Activated T-cell treated with anti-CD3 and anti-CD28 coated beads, Interleukin-2, amount 50 U/mL, for 4 hours (primary cell): ENCODE results near the gene FCN2. TPM values are rescaled to one million over a fixed set of nuclear protein-coding genes. Genes with fewer than 3 reads are reported as not detected.

Experiments used
- ATAC-seq, 2 donors: fragments of 200-7000 bp; cut with Tn5 transposase; one replicate each; pipeline ENCODE4 v1.10.0; 2021
- DNase-seq: peaks from one replicate; pipeline ENCODE4 v3.0.0-alpha.2; 2020
- H3K27me3 Mint-ChIP-seq: one replicate; pipeline ENCODE4 v1.8.0; 2021; ENCODE audit warnings: low read depth, mixed read lengths
- H3K36me3 Mint-ChIP-seq: one replicate; pipeline ENCODE4 v1.8.0; 2022; ENCODE audit warnings: mixed read lengths; ENCODE audit not compliant: insufficient read depth
- H3K4me1 Mint-ChIP-seq: one replicate; pipeline ENCODE4 v1.8.0; 2021; ENCODE audit warnings: low read depth, mixed read lengths
- H3K4me3 Mint-ChIP-seq: one replicate; pipeline ENCODE4 v1.8.0; 2021; ENCODE audit warnings: mild to moderate bottlenecking, moderate library complexity, mixed read lengths
- H3K9me3 Mint-ChIP-seq: one replicate; pipeline ENCODE4 v1.8.0; 2021; ENCODE audit warnings: mixed read lengths
- total RNA-seq, 3 donors: library from RNA; stranded (reverse); gene quantifications; one replicate each; pipeline ENCODE4 v1.2.1, GENCODE V29; 2021

The FCN2 gene
- total RNA-seq, 3 donors from 2014 or later = not detected

GRCh38 chr9:134870301-134870694 lies 10.3 kb upstream of the FCN2 start:
- no peak for DNase-seq
- no peak for ATAC-seq
- Mint-ChIP-seq H3K27me3 (no peaks in the 10 kb centered on the region), H3K4me1 (no peaks in the 10 kb centered on the region), H3K4me3 (no peak overlapping the region), H3K36me3 (no peaks in the 10 kb centered on the region), H3K9me3 (no peaks in the 10 kb centered on the region)

GRCh38 chr9:134870746-134871662 lies 9.6 kb upstream of the FCN2 start:
- no peak for ATAC-seq
- Mint-ChIP-seq H3K9me3 (no peaks in the 10 kb centered on the region), H3K4me3 (no peak overlapping the region), H3K4me1 (no peaks in the 10 kb centered on the region), H3K27me3 (no peaks in the 10 kb centered on the region), H3K36me3 (no peaks in the 10 kb centered on the region)
- no peak for DNase-seq

GRCh38 chr9:134871697-134872340 lies 8.8 kb upstream of the FCN2 start:
- no peaks in the 10 kb centered on the region for H3K27me3 Mint-ChIP-seq
- H3K4me3 Mint-ChIP-seq = no peak overlapping the region
- ATAC-seq = no peak
- no peak for DNase-seq
- no peaks in the 10 kb centered on the region for H3K9me3 Mint-ChIP-seq
- no peaks in the 10 kb centered on the region for H3K36me3 Mint-ChIP-seq
- H3K4me1 Mint-ChIP-seq = no peaks in the 10 kb centered on the region

GRCh38 chr9:134872482-134873231 lies 8.0 kb upstream of the FCN2 start:
- ATAC-seq (no peak), DNase-seq (no peak)
- H3K27me3 Mint-ChIP-seq = no peaks in the 10 kb centered on the region
- H3K4me3 Mint-ChIP-seq = no peak overlapping the region
- no peaks in the 10 kb centered on the region for H3K36me3 Mint-ChIP-seq
- no peaks in the 10 kb centered on the region for H3K9me3 Mint-ChIP-seq
- H3K4me1 Mint-ChIP-seq = no peaks in the 10 kb centered on the region

- H3K4me1 Mint-ChIP-seq = no peaks in the 10 kb centered on the region
- H3K9me3 Mint-ChIP-seq = no peaks in the 10 kb centered on the region
- H3K27me3 Mint-ChIP-seq = peaks cover 2% of the 10 kb centered on the region
Observed at GRCh38 chr9:134875371-134875770, 5.2 kb upstream of the FCN2 start.

GRCh38 chr9:134877541-134877940 lies 3.1 kb upstream of the FCN2 start:
- Mint-ChIP-seq H3K9me3 (no peaks in the 10 kb centered on the region), H3K27me3 (peaks cover 2% of the 10 kb centered on the region), H3K4me3 (no peak overlapping the region), H3K36me3 (no peaks in the 10 kb centered on the region), H3K4me1 (no peaks in the 10 kb centered on the region)
- no peak for DNase-seq
- no peak for ATAC-seq

More at GRCh38 chr9:134875371-134875770, 5.2 kb upstream of the FCN2 start:
- ATAC-seq (no peak), DNase-seq (no peak)
- H3K36me3 Mint-ChIP-seq = no peaks in the 10 kb centered on the region
- no peak overlapping the region for H3K4me3 Mint-ChIP-seq

GRCh38 chr9:134879664-134880483 lies 736 bp upstream of the FCN2 start:
- peaks cover 2% of the 10 kb centered on the region for H3K27me3 Mint-ChIP-seq
- no peaks in the 10 kb centered on the region for H3K9me3 Mint-ChIP-seq
- H3K4me3 Mint-ChIP-seq = no peak overlapping the region
- ATAC-seq (no peak), DNase-seq (no peak)
- no peaks in the 10 kb centered on the region for H3K36me3 Mint-ChIP-seq
- H3K4me1 Mint-ChIP-seq = no peaks in the 10 kb centered on the region

GRCh38 chr9:134881313-134881670 lies 682 bp downstream of the FCN2 start:
- ATAC-seq = no peak
- peaks cover 4% of the 10 kb centered on the region for H3K27me3 Mint-ChIP-seq
- no peak for DNase-seq
- H3K9me3 Mint-ChIP-seq = no peaks in the 10 kb centered on the region
- H3K4me1 Mint-ChIP-seq = no peaks in the 10 kb centered on the region
- H3K36me3 Mint-ChIP-seq = no peaks in the 10 kb centered on the region
- no peak overlapping the region for H3K4me3 Mint-ChIP-seq

- Mint-ChIP-seq H3K27me3 (peaks cover 8% of the 10 kb centered on the region), H3K4me1 (no peaks in the 10 kb centered on the region), H3K4me3 (no peak overlapping the region), H3K36me3 (no peaks in the 10 kb centered on the region), H3K9me3 (no peaks in the 10 kb centered on the region)
- no peak for ATAC-seq
- no peak for DNase-seq
Observed at GRCh38 chr9:134882204-134882785, 1.7 kb downstream of the FCN2 start.

- no peak for ATAC-seq
- H3K27me3 Mint-ChIP-seq = peaks cover 13% of the 10 kb centered on the region
- H3K36me3 Mint-ChIP-seq = no peaks in the 10 kb centered on the region
- no peak for DNase-seq
- H3K4me3 Mint-ChIP-seq = no peak overlapping the region
- H3K4me1 Mint-ChIP-seq = peaks cover 1% of the 10 kb centered on the region
- no peaks in the 10 kb centered on the region for H3K9me3 Mint-ChIP-seq
Observed at GRCh38 chr9:134883040-134883782, 2.6 kb downstream of the FCN2 start.

GRCh38 chr9:134884492-134884891 lies 3.9 kb downstream of the FCN2 start:
- ATAC-seq (no peak), DNase-seq (no peak)
- Mint-ChIP-seq H3K36me3 (no peaks in the 10 kb centered on the region), H3K4me3 (no peak overlapping the region), H3K9me3 (no peaks in the 10 kb centered on the region), H3K27me3 (peaks cover 13% of the 10 kb centered on the region), H3K4me1 (peaks cover 1% of the 10 kb centered on the region)

- Mint-ChIP-seq H3K36me3 (no peaks in the 10 kb centered on the region), H3K4me3 (no peak overlapping the region), H3K4me1 (peaks cover 1% of the 10 kb centered on the region), H3K27me3 (peaks cover 13% of the 10 kb centered on the region), H3K9me3 (no peaks in the 10 kb centered on the region)
- DNase-seq = no peak
- no peak for ATAC-seq
Observed at GRCh38 chr9:134885001-134885678, 4.5 kb downstream of the FCN2 start.
